GM19455 (cell line): ENCODE results near the gene CYB561A3.

Experiments
- ATAC-seq: cut with Tn5 transposase; IDR thresholded peaks from one replicate; pipeline ENCODE4 v1.9.1; 2021; ENCODE audit not compliant: unreplicated experiment

The CYB561A3 gene

DNA sequence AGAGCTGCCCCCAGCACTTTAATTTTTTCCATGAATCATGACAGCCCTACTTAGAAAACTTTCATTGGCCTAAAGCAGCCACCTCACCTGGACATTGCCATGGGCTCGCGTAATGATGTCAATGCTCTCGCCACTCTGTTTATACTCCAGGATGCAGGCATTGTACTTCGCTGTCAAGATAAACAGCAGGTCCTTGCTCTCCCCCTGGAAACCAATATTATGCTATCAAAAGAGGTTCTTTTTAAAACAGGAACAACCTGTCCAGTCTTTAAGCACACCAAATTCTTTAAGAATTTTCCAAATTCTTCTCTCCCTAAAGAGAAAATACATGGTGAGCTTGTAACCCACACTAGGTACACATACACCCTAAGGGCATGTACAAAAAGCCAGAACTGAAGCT, 31.8 kb downstream of the CYB561A3 start:
- ATAC-seq, result no peak

GRCh38 chr11:61328351-61328750, 33.3 kb downstream of the CYB561A3 start:
- no peak for ATAC-seq

DNA sequence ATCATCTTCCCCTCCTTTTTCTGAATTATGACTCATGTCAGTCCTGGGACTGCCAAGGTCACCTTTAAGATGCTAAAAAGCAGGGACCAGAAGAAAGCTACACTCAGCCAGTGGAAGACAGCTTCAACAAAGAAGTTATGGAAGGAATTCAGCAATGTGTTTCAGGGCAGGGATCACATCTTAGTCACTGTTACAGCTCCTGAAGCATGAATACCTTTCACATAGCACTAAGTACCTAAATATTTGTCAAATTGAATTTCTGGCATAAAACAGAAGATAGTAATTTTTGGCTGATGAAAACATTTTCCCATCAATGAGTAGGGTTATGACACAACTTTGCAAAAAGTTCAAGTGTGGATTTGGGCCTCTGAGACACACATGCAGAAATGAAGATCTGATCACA, 34.0 kb downstream of the CYB561A3 start:
- no peak for ATAC-seq

DNA sequence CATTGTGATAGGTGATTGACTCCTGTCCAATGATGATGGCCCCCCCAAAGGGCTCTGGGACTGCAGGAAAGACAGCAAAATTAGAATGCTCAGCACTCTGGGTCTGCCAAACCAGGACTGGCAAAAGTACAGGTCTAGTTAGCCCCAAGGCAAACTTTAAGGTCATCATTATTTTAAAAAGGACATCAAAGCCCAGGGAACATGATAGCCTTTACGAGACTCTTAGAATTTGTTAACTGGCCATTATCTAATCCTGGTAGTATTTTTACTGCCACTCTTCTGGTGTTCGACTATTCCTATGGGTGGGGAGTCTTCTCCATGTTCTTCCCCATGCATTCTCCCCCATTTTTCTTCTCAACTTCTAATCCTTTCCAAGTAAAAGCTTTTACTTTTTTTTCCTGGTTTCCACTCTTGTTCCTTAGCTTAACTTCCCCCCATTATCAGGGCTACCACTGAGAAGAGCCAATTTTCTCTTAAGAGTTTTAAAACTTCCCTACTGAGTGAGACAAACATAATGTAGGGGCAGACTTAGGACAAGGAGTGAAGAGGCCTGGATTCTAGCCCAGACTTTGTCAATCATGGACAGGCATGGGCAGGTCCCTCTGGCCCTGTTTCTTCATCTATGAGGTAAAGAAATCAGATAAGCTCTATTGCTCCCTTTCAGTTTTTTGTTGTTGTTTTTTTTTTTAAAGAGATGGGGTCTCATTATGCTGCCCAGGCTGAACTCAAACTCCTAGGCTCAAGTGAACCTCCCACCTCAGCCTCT, 35.9 kb downstream of the CYB561A3 start:
- ATAC-seq, result no peak

GRCh38 chr11:61315260-61315659, 46.4 kb downstream of the CYB561A3 start:
- ATAC-seq, result no peak

DNA sequence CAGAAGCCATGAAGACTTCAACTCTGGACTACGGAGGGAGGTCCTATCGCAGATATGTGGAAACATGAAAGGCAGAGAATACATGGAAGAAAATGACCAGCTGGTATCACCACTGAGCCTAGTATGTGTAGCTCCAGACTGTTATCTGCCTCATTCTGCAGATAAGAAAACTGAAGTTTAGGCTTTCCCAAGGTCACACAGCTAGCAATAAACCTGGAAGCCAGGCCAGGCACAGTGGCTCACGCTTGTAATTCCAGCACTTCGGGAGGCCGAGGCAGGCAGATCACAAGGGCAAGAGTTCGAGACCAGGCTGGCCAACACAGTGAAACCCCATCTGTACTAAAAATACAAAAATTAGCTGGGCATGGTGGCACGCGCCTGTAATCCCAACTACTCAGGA, 50.9 kb downstream of the CYB561A3 start:
- no peak for ATAC-seq

GRCh38 chr11:61309739-61310138, 51.9 kb downstream of the CYB561A3 start:
- ATAC-seq, result no peak

DNA sequence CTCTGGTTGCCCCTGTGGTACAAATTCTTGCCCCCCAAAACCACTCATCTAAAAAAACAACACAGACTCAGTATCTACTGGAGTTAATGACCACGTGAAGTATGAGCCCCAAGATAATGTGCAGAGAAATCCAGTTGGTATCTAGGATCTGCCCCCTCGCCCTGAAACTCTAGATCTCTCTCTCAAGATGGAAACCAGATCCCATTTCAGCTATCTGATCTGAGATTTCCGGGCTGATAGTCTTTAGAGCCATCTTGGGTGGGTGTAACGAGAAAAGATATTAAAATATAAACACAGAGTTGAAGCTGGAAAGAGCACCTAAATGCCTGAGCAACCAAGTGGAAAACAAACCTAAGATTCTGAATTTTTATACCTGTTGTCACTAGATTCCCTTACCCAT, 52.5 kb downstream of the CYB561A3 start:
- no peak for ATAC-seq

GRCh38 chr11:61307354-61307753, 54.3 kb downstream of the CYB561A3 start:
- no peak for ATAC-seq

GRCh38 chr11:61306221-61306620, 55.5 kb downstream of the CYB561A3 start:
- no peak for ATAC-seq

DNA sequence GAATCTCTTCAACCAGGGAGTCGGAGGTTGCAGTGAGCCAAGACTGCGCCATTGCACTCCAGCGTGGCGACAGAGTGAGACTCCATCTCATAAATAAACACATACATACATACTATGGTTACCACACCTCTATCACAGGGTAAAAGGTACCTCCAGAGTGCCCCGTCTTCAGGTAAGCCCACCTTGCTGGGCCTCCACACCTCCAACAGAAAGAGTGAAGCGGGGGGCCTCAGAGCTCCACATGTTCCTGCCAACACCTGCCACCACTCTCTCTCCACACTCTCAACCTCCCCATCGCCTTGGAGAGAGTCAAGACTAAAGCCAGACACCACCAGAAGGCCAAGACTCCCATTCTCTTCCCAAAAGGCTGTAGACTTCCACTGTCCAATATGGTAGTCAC, 56.3 kb downstream of the CYB561A3 start:
- no peak for ATAC-seq

- ATAC-seq, result no peak
Measured at GRCh38 chr11:61303725-61304124, 58.0 kb downstream of the CYB561A3 start.

GRCh38 chr11:61302550-61302949, 59.1 kb downstream of the CYB561A3 start:
- ATAC-seq, result no peak
